Loucy (cell line): Measurements from ENCODE around the gene IFI27L2.

ENCODE experiments used
- H2AFZ ChIP-seq: fragments of 200-600 bp; sonication (generic); 2 replicates; pipeline ENCODE4 v1.6.0; 2016; ENCODE audit warnings: antibody characterized with exemption, mild to moderate bottlenecking, low read length, moderate library complexity
- H3F3A ChIP-seq: fragments of 200-600 bp; 2 replicates; pipeline ENCODE4 v1.6.0; 2016; ENCODE audit warnings: antibody characterized with exemption, low read depth, mild to moderate bottlenecking
- H3K27me3 ChIP-seq: fragments of 200-600 bp; sonication (generic); 2 replicates; pipeline ENCODE4 v1.6.1; 2014; ENCODE audit warnings: low read length, mild to moderate bottlenecking; ENCODE audit not compliant: insufficient read depth, poor library complexity, severe bottlenecking
- H3K36me3 ChIP-seq: fragments of 200-600 bp; sonication (generic); 2 replicates; pipeline ENCODE4 v1.6.1; 2016; ENCODE audit warnings: low read length; ENCODE audit not compliant: insufficient read depth
- H3K4me1 ChIP-seq: fragments of 200-600 bp; sonication (generic); 2 replicates; pipeline ENCODE4 v1.5.1; 2014; ENCODE audit warnings: low read length, mild to moderate bottlenecking; ENCODE audit not compliant: insufficient read depth, poor library complexity, severe bottlenecking
- H3K4me2 ChIP-seq: fragments of 200-600 bp; sonication (generic); 2 replicates; pipeline ENCODE4 v1.6.0; 2014; ENCODE audit warnings: antibody characterized with exemption, low read length, low read depth, mild to moderate bottlenecking; ENCODE audit not compliant: poor library complexity, severe bottlenecking
- H3K4me3 ChIP-seq: fragments of 200-600 bp; sonication (generic); 2 replicates; pipeline ENCODE4 v1.5.1; 2014; ENCODE audit warnings: low read length, mild to moderate bottlenecking, mixed read lengths; ENCODE audit not compliant: poor library complexity, severe bottlenecking
- H3K79me2 ChIP-seq: fragments of 200-600 bp; sonication (generic); 2 replicates; pipeline ENCODE4 v1.6.1; 2014; ENCODE audit warnings: low read length; ENCODE audit not compliant: insufficient read depth
- H3K9ac ChIP-seq: fragments of 200-600 bp; sonication (generic); 2 replicates; pipeline ENCODE4 v1.6.0; 2014; ENCODE audit warnings: mild to moderate bottlenecking, low read depth, low read length, moderate library complexity; ENCODE audit not compliant: poor library complexity, severe bottlenecking
- H3K9me2 ChIP-seq: fragments of 200-600 bp; sonication (generic); replicated peaks from 2 replicates; pipeline ENCODE4 v1.6.1; 2016; ENCODE audit warnings: low read depth, low read length, mixed read lengths
- H3K9me3 ChIP-seq: fragments of 200-600 bp; sonication (generic); 2 replicates; pipeline ENCODE4 v1.6.1; 2014; ENCODE audit warnings: mild to moderate bottlenecking, antibody characterized with exemption, low read length, low read depth; ENCODE audit not compliant: insufficient read depth
- H4K20me1 ChIP-seq: fragments of 200-600 bp; sonication (generic); 2 replicates; pipeline ENCODE4 v1.6.0; 2014; ENCODE audit warnings: antibody characterized with exemption, low read length, mild to moderate bottlenecking; ENCODE audit not compliant: insufficient read depth, poor library complexity, severe bottlenecking
- CTCF ChIP-seq: fragments of 200-600 bp; sonication (generic); conservative IDR thresholded peaks from 2 replicates; pipeline ENCODE4 v1.5.1; 2014; ENCODE audit warnings: mild to moderate bottlenecking, antibody characterized with exemption, low read length
- EZH2phosphoT487 ChIP-seq: fragments of 200-600 bp; IDR thresholded peaks from 2 replicates; pipeline ENCODE4 v1.6.1; 2018; ENCODE audit warnings: antibody characterized with exemption, mild to moderate bottlenecking, moderate library complexity, borderline replicate concordance

IFI27L2 gene

GRCh38 chr14:94123296-94123695 lies 6.1 kb downstream of the IFI27L2 start:
- H3K4me1 ChIP-seq: no peaks in the 10 kb centered on the region

GRCh38 chr14:94122438-94122837 lies 7.0 kb downstream of the IFI27L2 start:
- Histone ChIP-seq H4K20me1 (no peaks in the 10 kb centered on the region), H3K9me3 (no peaks in the 10 kb centered on the region), H3K9ac (no peak overlapping the region), H3K9me2 (no peaks in the 10 kb centered on the region), H3K4me1 (no peaks in the 10 kb centered on the region), H3K27me3 (no peaks in the 10 kb centered on the region), H3K4me2 (no peak overlapping the region), H3K4me3 (no peak overlapping the region), H3K79me2 (no peaks in the 10 kb centered on the region), H3F3A (no peaks in the 10 kb centered on the region), H3K36me3 (no peaks in the 10 kb centered on the region), H2AFZ (no peak overlapping the region)
- TF ChIP-seq CTCF (no peak), EZH2phosphoT487 (no peak)

More at GRCh38 chr14:94123296-94123695, 6.1 kb downstream of the IFI27L2 start:
- H3K9ac ChIP-seq: no peak overlapping the region
- no peaks in the 10 kb centered on the region for H3F3A ChIP-seq
- no peaks in the 10 kb centered on the region for H3K79me2 ChIP-seq
- H3K36me3 ChIP-seq: no peaks in the 10 kb centered on the region
- no peak for TF ChIP-seq EZH2phosphoT487
- H3K27me3 ChIP-seq: no peaks in the 10 kb centered on the region
- no peaks in the 10 kb centered on the region for H3K9me2 ChIP-seq
- H4K20me1 ChIP-seq: no peaks in the 10 kb centered on the region
- H3K4me2 ChIP-seq: no peak overlapping the region
- H2AFZ ChIP-seq: no peak overlapping the region
- H3K9me3 ChIP-seq: no peaks in the 10 kb centered on the region
- no peak overlapping the region for H3K4me3 ChIP-seq

- Histone ChIP-seq H3K9me3 (no peaks in the 10 kb centered on the region), H3K36me3 (no peaks in the 10 kb centered on the region), H3K9me2 (no peaks in the 10 kb centered on the region), H3F3A (no peaks in the 10 kb centered on the region), H2AFZ (no peak overlapping the region), H3K27me3 (no peaks in the 10 kb centered on the region), H3K4me1 (no peaks in the 10 kb centered on the region), H3K4me2 (no peak overlapping the region), H3K79me2 (no peaks in the 10 kb centered on the region), H3K4me3 (no peak overlapping the region), H3K9ac (no peak overlapping the region), H4K20me1 (no peaks in the 10 kb centered on the region)
- TF ChIP-seq CTCF (no peak), EZH2phosphoT487 (no peak)
These were observed 7.9 kb downstream of the IFI27L2 start for GRCh38 chr14:94121485-94121884.

- Histone ChIP-seq H3K4me1 (no peaks in the 10 kb centered on the region), H3K9me3 (no peaks in the 10 kb centered on the region), H4K20me1 (no peaks in the 10 kb centered on the region), H2AFZ (no peak overlapping the region), H3K36me3 (no peaks in the 10 kb centered on the region), H3K4me2 (no peak overlapping the region), H3K9ac (no peak overlapping the region), H3F3A (no peaks in the 10 kb centered on the region), H3K9me2 (no peaks in the 10 kb centered on the region), H3K4me3 (no peak overlapping the region), H3K27me3 (no peaks in the 10 kb centered on the region), H3K79me2 (no peaks in the 10 kb centered on the region)
- TF ChIP-seq EZH2phosphoT487: no peak
- no peak for TF ChIP-seq CTCF
These were observed 8.6 kb downstream of the IFI27L2 start for GRCh38 chr14:94120667-94121340.
